Measurements from ENCODE around the gene MTCL1. TPM values are rescaled to one million over a fixed set of nuclear protein-coding genes. Genes with fewer than 3 reads are reported as not detected.

MTCL1 gene
- polyA plus RNA-seq, 3 donors, result not detected

DNA sequence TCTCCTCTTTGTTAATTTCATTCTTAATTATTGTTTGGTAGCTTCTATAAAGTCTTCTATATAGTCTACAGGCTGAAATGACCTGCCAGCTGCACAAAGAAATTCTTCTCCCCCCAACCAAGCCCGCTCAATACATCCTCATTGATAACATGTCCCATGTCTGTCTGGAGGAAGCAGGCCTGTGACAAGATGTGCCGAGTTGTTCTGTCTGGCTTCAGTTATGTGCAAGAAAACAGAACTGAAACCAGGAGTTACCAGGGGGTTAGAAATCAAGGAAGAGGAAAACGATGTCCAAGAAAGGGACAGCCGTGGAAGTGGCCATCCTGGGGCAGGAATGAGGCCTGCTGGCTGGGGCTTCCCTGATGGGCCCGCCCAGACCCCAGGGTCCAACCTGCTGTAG lies 57.6 kb downstream of the MTCL1 start:
- 28% methylated on average over 3 of the region's 5 CpGs for WGBS (ENCODE audit: insufficient coverage)
- peaks cover 0 to 8% (median 2%) of the 10 kb centered on the region in 3 donors for H3K27me3 Mint-ChIP-seq (ENCODE audit: low read depth in 3 of 3)
- H3K4me1 Mint-ChIP-seq, result peaks cover 7% of the 10 kb centered on the region
- Histone ChIP-seq H4K20me1 (ENCODE audit: insufficient read depth, low read length) (no peaks in the 10 kb centered on the region), H3K79me2 (ENCODE audit: insufficient read depth, low read length) (no peaks in the 10 kb centered on the region), H3K4me1 (ENCODE audit: control insufficient read depth in 1 of 2, insufficient read depth in 2 of 2, low read length in 2 of 2) (no peaks in the 10 kb centered on the region), H3K4me2 (replicated peaks; ENCODE audit: extremely low read depth, low read length, poor library complexity, severe bottlenecking) (no peak overlapping the region), H3K27ac (ENCODE audit: low read depth in 1 of 2, low read length in 2 of 2) (no peak overlapping the region), H3K9me3 (replicated peaks in 1 of 2; ENCODE audit: control insufficient read depth in 1 of 2, insufficient read depth in 1 of 2, low read length in 2 of 2) (peaks cover 0 to 3% of the 10 kb centered on the region in 2 donors), H2AFZ (ENCODE audit: insufficient read depth, low read depth, low read length, poor library complexity, severe bottlenecking) (no peak overlapping the region), H3K9ac (ENCODE audit: insufficient read depth, low read length, poor library complexity, severe bottlenecking) (no peak overlapping the region), H3K27me3 (ENCODE audit: control insufficient read depth in 2 of 2, insufficient read depth in 2 of 2, low read length in 2 of 2) (no peaks in the 10 kb centered on the region), H3K4me3 (replicated peaks in 1 of 3; ENCODE audit: low read depth in 2 of 3, low read length in 3 of 3) (no peak overlapping the region), H3K36me3 (replicated peaks in 1 of 2; ENCODE audit: control insufficient read depth in 1 of 2, insufficient read depth in 2 of 2, low read length in 2 of 2) (no peaks in the 10 kb centered on the region)
- no peak overlapping the region for H3K4me3 Mint-ChIP-seq
- no peaks in the 10 kb centered on the region for H3K36me3 Mint-ChIP-seq
- peaks cover 3 to 10% (median 8%) of the 10 kb centered on the region in 7 donors for H3K9me3 Mint-ChIP-seq
- DNase-seq, result peak in 2 of 3 donors; percentile 1 to 44
- intact Hi-C loops (cut with micrococcal nuclease), result no loop called here
- TF ChIP-seq, protein P1, sequence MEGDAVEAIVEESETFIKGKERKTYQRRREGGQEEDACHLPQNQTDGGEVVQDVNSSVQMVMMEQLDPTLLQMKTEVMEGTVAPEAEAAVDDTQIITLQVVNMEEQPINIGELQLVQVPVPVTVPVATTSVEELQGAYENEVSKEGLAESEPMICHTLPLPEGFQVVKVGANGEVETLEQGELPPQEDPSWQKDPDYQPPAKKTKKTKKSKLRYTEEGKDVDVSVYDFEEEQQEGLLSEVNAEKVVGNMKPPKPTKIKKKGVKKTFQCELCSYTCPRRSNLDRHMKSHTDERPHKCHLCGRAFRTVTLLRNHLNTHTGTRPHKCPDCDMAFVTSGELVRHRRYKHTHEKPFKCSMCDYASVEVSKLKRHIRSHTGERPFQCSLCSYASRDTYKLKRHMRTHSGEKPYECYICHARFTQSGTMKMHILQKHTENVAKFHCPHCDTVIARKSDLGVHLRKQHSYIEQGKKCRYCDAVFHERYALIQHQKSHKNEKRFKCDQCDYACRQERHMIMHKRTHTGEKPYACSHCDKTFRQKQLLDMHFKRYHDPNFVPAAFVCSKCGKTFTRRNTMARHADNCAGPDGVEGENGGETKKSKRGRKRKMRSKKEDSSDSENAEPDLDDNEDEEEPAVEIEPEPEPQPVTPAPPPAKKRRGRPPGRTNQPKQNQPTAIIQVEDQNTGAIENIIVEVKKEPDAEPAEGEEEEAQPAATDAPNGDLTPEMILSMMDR (IDR thresholded peaks at IDR 0.05), result no peak
- H3K27ac Mint-ChIP-seq, result peak overlapping the region in 1 of 7 donors; percentile 61

DNA sequence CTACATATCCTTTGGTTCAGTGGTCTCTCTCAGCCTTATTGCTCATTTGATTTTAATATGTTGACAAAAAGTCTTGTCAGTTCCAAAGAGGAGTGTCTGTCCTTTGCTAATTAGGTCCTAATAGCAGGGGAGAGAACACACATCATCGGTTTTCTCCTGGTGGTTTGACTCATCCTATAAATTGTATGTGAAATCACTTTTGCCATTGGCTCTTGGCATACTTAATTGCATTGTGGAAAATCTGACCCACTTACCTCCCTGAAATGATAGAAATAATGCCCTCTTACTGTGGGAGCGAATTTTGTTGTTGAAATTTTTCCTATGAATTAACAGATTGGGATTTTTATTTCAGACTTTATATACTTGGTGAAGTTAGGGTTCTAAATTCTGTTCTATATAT lies 58.3 kb downstream of the MTCL1 start:
- H3K27me3 ChIP-seq (ENCODE audit: control insufficient read depth in 2 of 2, insufficient read depth in 2 of 2, low read length in 2 of 2), result no peaks in the 10 kb centered on the region
- no peak overlapping the region for H3K27ac ChIP-seq (ENCODE audit: low read depth in 1 of 2, low read length in 2 of 2)
- Mint-ChIP-seq H3K27me3 (ENCODE audit: low read depth in 3 of 3) (peaks cover 0 to 8% (median 2%) of the 10 kb centered on the region in 3 donors), H3K27ac (no peak overlapping the region), H3K9me3 (peaks cover 3 to 10% (median 8%) of the 10 kb centered on the region in 7 donors), H3K36me3 (no peaks in the 10 kb centered on the region), H3K4me3 (no peak overlapping the region), H3K4me1 (peaks cover 7% of the 10 kb centered on the region)
- no peak overlapping the region for H2AFZ ChIP-seq (ENCODE audit: insufficient read depth, low read depth, low read length, poor library complexity, severe bottlenecking)
- H3K4me2 ChIP-seq (replicated peaks; ENCODE audit: extremely low read depth, low read length, poor library complexity, severe bottlenecking), result no peak overlapping the region
- H3K4me3 ChIP-seq (replicated peaks in 1 of 3; ENCODE audit: low read depth in 2 of 3, low read length in 3 of 3), result no peak overlapping the region
- H3K9me3 ChIP-seq (replicated peaks in 1 of 2; ENCODE audit: control insufficient read depth in 1 of 2, insufficient read depth in 1 of 2, low read length in 2 of 2), result peaks cover 0 to 3% of the 10 kb centered on the region in 2 donors
- no peaks in the 10 kb centered on the region for H3K79me2 ChIP-seq (ENCODE audit: insufficient read depth, low read length)
- DNase-seq, result no peak
- TF ChIP-seq, protein P1 (IDR thresholded peaks at IDR 0.05), result no peak
- no peak overlapping the region for H3K9ac ChIP-seq (ENCODE audit: insufficient read depth, low read length, poor library complexity, severe bottlenecking)
- WGBS (ENCODE audit: insufficient coverage), result no CpG with 5 or more reads among the region's 2 CpGs
- no peaks in the 10 kb centered on the region for H4K20me1 ChIP-seq (ENCODE audit: insufficient read depth, low read length)
- no peaks in the 10 kb centered on the region for H3K4me1 ChIP-seq (ENCODE audit: control insufficient read depth in 1 of 2, insufficient read depth in 2 of 2, low read length in 2 of 2)
- intact Hi-C loops (cut with micrococcal nuclease), result no loop called here
- H3K36me3 ChIP-seq (replicated peaks in 1 of 2; ENCODE audit: control insufficient read depth in 1 of 2, insufficient read depth in 2 of 2, low read length in 2 of 2), result no peaks in the 10 kb centered on the region
